Fibroblast of lung (primary cell): ENCODE data around the gene TGFBR3. TPM values are rescaled to one million over a fixed set of nuclear protein-coding genes. Genes with fewer than 3 reads are reported as not detected.

Source experiments
- DNase-seq, 2 donors: peaks; one replicate each; pipeline versions ENCODE4 v3.0.0 to v3.0.0-alpha.2; 2010; ENCODE audit warnings: low read depth in 2 of 2
- H2AFZ ChIP-seq: 2 replicates; pipeline ENCODE4 v1.5.1; 2012; ENCODE audit warnings: low read length, control low read depth, inconsistent platforms
- H3K27ac ChIP-seq: 2 replicates; pipeline ENCODE4 v1.5.1; 2011; ENCODE audit warnings: low read length, control low read depth; ENCODE audit not compliant: insufficient read depth
- H3K27me3 ChIP-seq: 2 replicates; pipeline ENCODE4 v1.5.1; 2011; ENCODE audit warnings: mild to moderate bottlenecking, low read length; ENCODE audit not compliant: control insufficient read depth, insufficient read depth
- H3K36me3 ChIP-seq: 2 replicates; pipeline ENCODE4 v1.5.1; 2011; ENCODE audit warnings: low read length; ENCODE audit not compliant: control insufficient read depth, insufficient read depth
- H3K4me1 ChIP-seq: 2 replicates; pipeline ENCODE4 v1.5.1; 2011; ENCODE audit warnings: low read length; ENCODE audit not compliant: control insufficient read depth, insufficient read depth; ENCODE audit errors: extremely low read depth
- H3K4me2 ChIP-seq: 2 replicates; pipeline ENCODE4 v1.5.1; 2011; ENCODE audit warnings: low read length, control low read depth; ENCODE audit not compliant: insufficient read depth; ENCODE audit errors: extremely low read depth
- H3K4me3 ChIP-seq, 4 experiments: fragments of 200-600 bp in 1 of 4; sonication (generic) in 1 of 4; replicated peaks in 1 of 4; 2 replicates each; pipeline ENCODE4 v1.5.1; 2011 to 2016; ENCODE audit warnings: low read length in 4 of 4, low read depth in 3 of 4, mild to moderate bottlenecking in 3 of 4, control low read depth in 2 of 4, inconsistent platforms in 1 of 4, mixed read lengths in 1 of 4; ENCODE audit not compliant: insufficient read depth in 1 of 4; ENCODE audit errors: control extremely low read depth in 1 of 4
- H3K79me2 ChIP-seq: 2 replicates; pipeline ENCODE4 v1.5.1; 2012; ENCODE audit warnings: mild to moderate bottlenecking, low read length, inconsistent platforms; ENCODE audit not compliant: control insufficient read depth, insufficient read depth
- H3K9ac ChIP-seq: 2 replicates; pipeline ENCODE4 v1.5.1; 2011; ENCODE audit warnings: mild to moderate bottlenecking, low read length, control low read depth; ENCODE audit not compliant: insufficient read depth
- H3K9me3 ChIP-seq: 2 replicates; pipeline ENCODE4 v1.5.1; 2012; ENCODE audit warnings: low read depth, low read length; ENCODE audit not compliant: control insufficient read depth, insufficient read depth
- H4K20me1 ChIP-seq: 2 replicates; pipeline ENCODE4 v1.5.1; 2011; ENCODE audit warnings: low read length; ENCODE audit not compliant: control insufficient read depth, insufficient read depth; ENCODE audit errors: extremely low read depth
- CTCF ChIP-seq, 2 donors: IDR thresholded peaks in 1 of 2; conservative IDR thresholded peaks in 1 of 2; 1 replicate in 1 of 2; 2 replicates in 1 of 2; pipeline ENCODE4 v1.5.1; 2011 to 2012; ENCODE audit warnings: low read length in 2 of 2, control low read depth in 1 of 2, inconsistent platforms in 1 of 2, low read depth in 1 of 2, mild to moderate bottlenecking in 1 of 2
- EZH2 ChIP-seq: IDR thresholded peaks from 2 replicates; pipeline ENCODE4 v1.5.1; 2012; ENCODE audit warnings: low read length, control low read depth, mild to moderate bottlenecking; ENCODE audit errors: missing control alignments
- polyA plus RNA-seq, 2 donors: library from polyadenylated mRNA; depleted of rRNA in 1 of 2; stranded (reverse) in 1 of 2; unstranded in 1 of 2; fragments of >200 nt; gene quantifications; 2 replicates each; pipeline ENCODE4 v1.2.1, GENCODE V29; 2011 to 2012; ENCODE audit warnings: missing spikeins in 1 of 2
- total RNA-seq: library from RNA; depleted of rRNA; stranded (reverse); fragments of >200 nt; gene quantifications from 2 replicates; pipeline ENCODE4 v1.2.1, GENCODE V29; 2014

TGFBR3 gene
- total and polyA plus RNA-seq, 2 donors (not counting 1 experiment from before 2014, with no cell fraction given) = 68.3 to 98.1 TPM

DNA sequence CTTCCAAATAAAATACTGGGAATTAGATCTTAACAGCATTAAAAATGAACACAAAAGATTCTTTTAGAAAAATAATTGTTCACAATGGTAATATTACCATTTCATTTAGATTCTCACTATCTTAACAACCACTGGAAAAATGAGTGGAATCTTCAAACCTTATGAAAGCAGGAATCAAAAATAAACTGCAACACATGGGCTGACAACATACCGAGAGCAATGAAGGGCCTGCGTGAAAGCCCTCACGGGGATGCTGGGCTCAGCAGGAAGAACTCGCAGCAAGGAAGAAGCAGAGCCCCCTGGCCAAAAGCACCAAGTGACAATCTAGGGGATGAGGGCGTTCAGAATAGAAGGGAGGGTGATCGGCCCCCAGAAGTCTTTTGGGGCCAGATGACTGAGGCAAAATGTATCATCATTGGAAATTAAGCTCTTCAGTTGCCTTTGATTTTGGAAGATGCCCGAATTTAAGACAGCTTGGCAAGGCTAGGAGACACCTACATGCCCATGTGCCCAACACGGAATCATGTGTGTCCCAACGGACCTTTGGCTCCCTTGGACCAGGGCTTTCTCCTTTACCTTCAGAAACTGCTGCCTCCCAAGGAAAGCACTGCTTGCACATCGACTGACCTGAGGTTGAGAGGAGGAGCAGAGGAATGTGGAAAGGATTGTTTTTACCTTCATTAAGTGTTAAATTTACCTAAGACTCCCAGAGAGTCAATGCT is 103.9 kb downstream of the TGFBR3 start:
- peak in 1 of 2 donors; percentile 43 for DNase-seq
- Histone ChIP-seq H3K4me1 (peaks cover 18% of the 10 kb centered on the region), H3K36me3 (no peaks in the 10 kb centered on the region), H3K4me3 (no peak overlapping the region), H3K27me3 (no peaks in the 10 kb centered on the region), H3K9me3 (no peaks in the 10 kb centered on the region), H2AFZ (no peak overlapping the region), H4K20me1 (no peaks in the 10 kb centered on the region), H3K27ac (peak overlapping the region; percentile 35), H3K4me2 (peak overlapping the region; percentile 62), H3K9ac (no peak overlapping the region), H3K79me2 (peaks cover 3% of the 10 kb centered on the region)
- TF ChIP-seq EZH2 (no peak), CTCF (conservative IDR thresholded peaks at IDR 0.05 in 1 of 2, IDR thresholded peaks at IDR 0.05 in 1 of 2; ENCODE audit: low read depth in 1 of 2, low read length in 2 of 2) (no peak)

DNA sequence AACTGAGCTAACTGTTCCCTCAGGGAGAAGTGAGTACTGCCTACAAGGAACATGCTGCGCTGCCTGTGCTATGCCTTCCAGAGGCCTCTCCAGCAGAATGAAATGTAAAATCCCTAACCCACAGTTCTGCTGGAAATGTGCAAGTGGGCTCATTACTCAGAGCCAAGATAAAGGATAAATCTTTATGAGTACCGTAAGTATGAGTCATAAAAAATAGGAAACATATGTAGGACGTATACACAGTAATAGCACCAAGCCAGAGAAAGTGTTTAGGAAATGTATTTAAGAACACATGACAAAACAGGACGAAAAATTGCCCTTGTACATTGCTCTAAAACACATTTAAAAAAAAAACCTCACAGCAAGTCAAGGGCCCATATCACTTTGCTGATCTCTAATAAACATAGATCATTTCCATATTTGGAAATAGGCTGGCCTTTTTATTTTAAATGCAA is 104.6 kb downstream of the TGFBR3 start:
- Histone ChIP-seq H3K79me2 (peaks cover 3% of the 10 kb centered on the region), H3K4me2 (peak overlapping the region; percentile 62), H3K4me3 (no peak overlapping the region), H3K27ac (peak overlapping the region; percentile 35), H3K9ac (no peak overlapping the region), H3K4me1 (peaks cover 18% of the 10 kb centered on the region), H4K20me1 (no peaks in the 10 kb centered on the region), H3K36me3 (no peaks in the 10 kb centered on the region), H2AFZ (no peak overlapping the region), H3K9me3 (no peaks in the 10 kb centered on the region), H3K27me3 (no peaks in the 10 kb centered on the region)
- peak; percentile 82 to 98 for DNase-seq
- no peak for TF ChIP-seq CTCF (conservative IDR thresholded peaks at IDR 0.05 in 1 of 2, IDR thresholded peaks at IDR 0.05 in 1 of 2; ENCODE audit: low read depth in 1 of 2, low read length in 2 of 2)
- TF ChIP-seq EZH2 = no peak

GRCh38 chr1:91779548-91780021 is 106.4 kb downstream of the TGFBR3 start:
- H3K27ac ChIP-seq = no peak overlapping the region
- H3K36me3 ChIP-seq = no peaks in the 10 kb centered on the region
- TF ChIP-seq EZH2 (no peak), CTCF (conservative IDR thresholded peaks at IDR 0.05 in 1 of 2, IDR thresholded peaks at IDR 0.05 in 1 of 2; ENCODE audit: low read depth in 1 of 2, low read length in 2 of 2) (no peak)
- H2AFZ ChIP-seq = no peak overlapping the region
- no peak for DNase-seq
- no peak overlapping the region for H3K4me2 ChIP-seq
- H3K27me3 ChIP-seq = no peaks in the 10 kb centered on the region
- H3K9ac ChIP-seq = no peak overlapping the region
- H4K20me1 ChIP-seq = no peaks in the 10 kb centered on the region
- no peak overlapping the region for H3K4me3 ChIP-seq
- H3K9me3 ChIP-seq = no peaks in the 10 kb centered on the region
- H3K4me1 ChIP-seq = peaks cover 17% of the 10 kb centered on the region
- peaks cover 2% of the 10 kb centered on the region for H3K79me2 ChIP-seq
